Kidney (tissue), 14 donors: ENCODE measurements around the gene CSPG4. TPM values are rescaled to one million over a fixed set of nuclear protein-coding genes. Genes with fewer than 3 reads are reported as not detected.
"Not testable (repeated sequence)": the region's sequence is repeated elsewhere in the genome, so short reads cannot be mapped to it uniquely, and the experiment has no call there.

Source experiments
- DNase-seq, 5 donors: peaks; one replicate each; pipeline ENCODE4 v3.0.0-alpha.2; 2013 to 2020
- FAIRE-seq: peaks from 2 replicates; lab custom pipeline; 2012; peaks lifted over from hg19 to GRCh38; lab: Jason Lieb, UNC
- H3K27ac ChIP-seq, 2 donors: one replicate each; pipeline ENCODE4 v1.7.0; 2013; ENCODE audit warnings: low read depth in 2 of 2, low read length in 2 of 2, inconsistent platforms in 1 of 2
- H3K27me3 ChIP-seq: one replicate; pipeline ENCODE4 v1.7.1; 2013; ENCODE audit warnings: low read length, inconsistent platforms; ENCODE audit not compliant: control insufficient read depth, insufficient read depth
- H3K36me3 ChIP-seq, 3 donors: one replicate each; pipeline versions ENCODE4 v1.7.0 to v1.7.1; 2013; ENCODE audit warnings: low read length in 3 of 3, control low read depth in 1 of 3, inconsistent platforms in 1 of 3; ENCODE audit not compliant: insufficient read depth in 3 of 3, control insufficient read depth in 2 of 3
- H3K4me1 ChIP-seq, 3 donors: one replicate each; pipeline versions ENCODE4 v1.7.0 to v1.7.1; 2013; ENCODE audit warnings: low read length in 3 of 3, inconsistent platforms in 1 of 3, low read depth in 1 of 3; ENCODE audit not compliant: control insufficient read depth in 2 of 3, insufficient read depth in 2 of 3
- H3K4me3 ChIP-seq, 3 donors: one replicate each; pipeline versions ENCODE4 v1.7.0 to v1.8.1; 2013; ENCODE audit warnings: low read length in 3 of 3, control low read depth in 1 of 3, inconsistent platforms in 1 of 3
- H3K9ac ChIP-seq, 3 donors: one replicate each; pipeline versions ENCODE4 v1.7.0 to v1.7.1; 2013; ENCODE audit warnings: low read length in 3 of 3, control low read depth in 1 of 3, inconsistent platforms in 1 of 3
- H3K9me3 ChIP-seq, 3 donors: one replicate each; pipeline versions ENCODE4 v1.7.0 to v1.7.1; 2013; ENCODE audit warnings: low read length in 3 of 3, control low read depth in 1 of 3, inconsistent platforms in 1 of 3; ENCODE audit not compliant: control insufficient read depth in 2 of 3, insufficient read depth in 1 of 3
- CTCF ChIP-seq: IDR thresholded peaks from 3 replicates; pipeline ENCODE4 v1.5.1; 2012; ENCODE audit warnings: mild to moderate bottlenecking, moderate library complexity, borderline replicate concordance; ENCODE audit not compliant: insufficient read depth; ENCODE audit errors: extremely low read depth
- intact Hi-C: fragments of 100-400 bp; cut with DNase I; formaldehyde crosslinking; loops from one replicate; pipeline ENCODE4 v1.11.1; 2022
- polyA plus RNA-seq: library from polyadenylated mRNA; stranded (reverse); fragments of 350-450 nt; fragmentation: Illumina TruSeq; extraction: RNeasy Lipid Tissue Mini Kit (QIAGEN cat#74804); gene quantifications from one replicate; pipeline ENCODE4 v1.2.3, GENCODE V29; 2014; ENCODE audit warnings: low read depth, low replicate concordance; ENCODE audit not compliant: insufficient read depth
- total RNA-seq: library from RNA; stranded (reverse); fragmentation: NEBNext Ultra II Directional; extraction: Animal tissue kit (Norgen Biotek cat#: 25700); gene quantifications from one replicate; pipeline ENCODE4 v1.2.1, GENCODE V29; 2021
- donor health status: control.
- donor health status: control.
- donor health status: control.
- donor health status: control.
- donor health status: control.
- donor health status: DM: yes; HTN: yes; CAD: no.
- donor health status: Normal renal cell carcinoma (clear cell type).

The CSPG4 gene
- total and polyA plus RNA-seq, 2 donors from 2014 or later, result 4.4 to 30.7 TPM

- FAIRE-seq (no peak), DNase-seq (peak in 1 of 5 donors; percentile 61)
- TF ChIP-seq CTCF, result no peak
- H3K9me3 ChIP-seq, result no peaks in the 10 kb centered on the region
- H3K4me3 ChIP-seq, result peak overlapping the region; percentile 83 to 98 (median 95)
- peaks cover 0 to 15% (median 0%) of the 10 kb centered on the region in 3 donors for H3K4me1 ChIP-seq
- no peaks in the 10 kb centered on the region for H3K27me3 ChIP-seq
- peak overlapping the region; percentile 85 to 98 for H3K27ac ChIP-seq
- intact Hi-C loops, result no loop called here
- H3K36me3 ChIP-seq, result no peaks in the 10 kb centered on the region
- H3K9ac ChIP-seq, result peak overlapping the region; percentile 18 to 97 (median 92)
Measured at GRCh38 chr15:75639191-75639708, 73.4 kb downstream of the CSPG4 start.

GRCh38 chr15:75637245-75638009 lies 75.2 kb downstream of the CSPG4 start:
- no peaks in the 10 kb centered on the region for H3K9me3 ChIP-seq
- H3K27me3 ChIP-seq, result no peaks in the 10 kb centered on the region
- TF ChIP-seq CTCF, result no peak
- FAIRE-seq (no peak), DNase-seq (no peak)
- H3K27ac ChIP-seq, result peak overlapping the region in 1 of 2 donors; percentile 85
- H3K36me3 ChIP-seq, result no peaks in the 10 kb centered on the region
- intact Hi-C loops, result no loop called here
- H3K4me3 ChIP-seq, result no peak overlapping the region
- H3K4me1 ChIP-seq, result peaks cover 0 to 15% (median 0%) of the 10 kb centered on the region in 3 donors
- peak overlapping the region in 1 of 3 donors; percentile 4 for H3K9ac ChIP-seq

- intact Hi-C loops, result no loop called here
- Histone ChIP-seq H3K36me3 (no peaks in the 10 kb centered on the region), H3K9me3 (no peaks in the 10 kb centered on the region), H3K27ac (no peak overlapping the region), H3K4me3 (no peak overlapping the region), H3K9ac (no peak overlapping the region), H3K27me3 (no peaks in the 10 kb centered on the region), H3K4me1 (peaks cover 0 to 15% (median 0%) of the 10 kb centered on the region in 3 donors)
- no peak for DNase-seq
- no peak for TF ChIP-seq CTCF
- no peak for FAIRE-seq
Measured at GRCh38 chr15:75636026-75636425, 76.6 kb downstream of the CSPG4 start.

- H3K9ac ChIP-seq, DNase-seq, intact Hi-C loops, H3K9me3 ChIP-seq, H3K36me3 ChIP-seq, H3K4me3 ChIP-seq, H3K27ac ChIP-seq, FAIRE-seq, H3K27me3 ChIP-seq: not testable (repeated sequence)
- H3K4me1 ChIP-seq, result peaks cover 0 to 15% (median 0%) of the 10 kb centered on the region in 3 donors
Measured at GRCh38 chr15:75633922-75634321, 78.7 kb downstream of the CSPG4 start.
